HEK293 (cell line): ENCODE data around the gene MAGED4.

ENCODE experiments used
- CTCF ChIA-PET: fragments of 350-600 bp; formaldehyde crosslinking; extraction: SDS; loops from one replicate; lab custom pipeline; 2021; ENCODE audit warnings: antibody characterized with exemption; lab: Yijun Ruan, JAX
- POLR2A ChIA-PET: fragments of 300-600 bp; formaldehyde crosslinking; extraction: SDS; loops from one replicate; lab custom pipeline; 2020; ENCODE audit warnings: antibody characterized with exemption, inconsistent platforms; lab: Yijun Ruan, JAX
- H3K27ac ChIP-seq: fragments of 200-500 bp; sonication (Bioruptor generic); 2 replicates; pipeline ENCODE4 v1.5.1; 2014; ENCODE audit warnings: low read depth, low read length, control low read depth, inconsistent platforms; ENCODE audit errors: extremely low read depth
- H3K36me3 ChIP-seq, 2 experiments: fragments of 200-500 bp in 1 of 2; sonication (Bioruptor generic) in 1 of 2; 1 replicate in 1 of 2; 2 replicates in 1 of 2; pipeline ENCODE4 v1.5.1; 2014 to 2017; ENCODE audit warnings: inconsistent platforms in 2 of 2, low read length in 2 of 2; ENCODE audit not compliant: control insufficient read depth in 2 of 2, insufficient read depth in 1 of 2
- H3K4me1 ChIP-seq: fragments of 200-500 bp; sonication (Bioruptor generic); 2 replicates; pipeline ENCODE4 v1.5.1; 2014; ENCODE audit warnings: mild to moderate bottlenecking, low read length, inconsistent platforms; ENCODE audit not compliant: control insufficient read depth, insufficient read depth
- H3K4me3 ChIP-seq: 2 replicates; pipeline ENCODE4 v1.5.1; 2011; ENCODE audit warnings: low read depth, mild to moderate bottlenecking, control low read depth, low read length, moderate library complexity
- H3K9me3 ChIP-seq: fragments of 200-500 bp; sonication (Bioruptor generic); 2 replicates; pipeline ENCODE4 v1.5.1; 2014; ENCODE audit warnings: low read depth, low read length, inconsistent platforms; ENCODE audit not compliant: control insufficient read depth, insufficient read depth
- ATF2 ChIP-seq: fragments of 450-650 bp; formaldehyde crosslinking; IDR thresholded peaks from 2 replicates; pipeline ENCODE4 v1.5.1; 2016; ENCODE audit warnings: missing biosample characterization, missing genetic modification characterization, low read depth
- KLF9 ChIP-seq: fragments of 450-650 bp; formaldehyde crosslinking; IDR thresholded peaks from 2 replicates; pipeline ENCODE4 v1.5.1; 2016; ENCODE audit warnings: missing biosample characterization, missing genetic modification characterization, low read depth
- OSR2 ChIP-seq: fragments of 450-650 bp; formaldehyde crosslinking; IDR thresholded peaks from 2 replicates; pipeline ENCODE4 v1.5.1; 2016; ENCODE audit warnings: missing biosample characterization, missing genetic modification characterization
- PBX3 ChIP-seq: sonication (generic); formaldehyde crosslinking; IDR thresholded peaks from 2 replicates; pipeline ENCODE4 v1.8.1; 2022; ENCODE audit warnings: mild to moderate bottlenecking, moderate library complexity, missing genetic modification reagents
- SALL2 ChIP-seq: fragments of 450-650 bp; formaldehyde crosslinking; IDR thresholded peaks from 2 replicates; pipeline ENCODE4 v1.5.0; 2017; ENCODE audit warnings: missing biosample characterization, mild to moderate bottlenecking, missing genetic modification characterization, borderline replicate concordance
- ZBTB7A ChIP-seq: fragments of 450-650 bp; formaldehyde crosslinking; IDR thresholded peaks from 2 replicates; pipeline ENCODE4 v1.5.1; 2016; ENCODE audit warnings: low read depth, missing biosample characterization, missing genetic modification characterization
- ZNF132 ChIP-seq: fragments of 450-650 bp; formaldehyde crosslinking; IDR thresholded peaks from 2 replicates; pipeline ENCODE4 v1.5.1; 2017; ENCODE audit warnings: missing biosample characterization, missing genetic modification characterization, borderline replicate concordance
- ZNF18 ChIP-seq: fragments of 450-650 bp; formaldehyde crosslinking; IDR thresholded peaks from 2 replicates; pipeline ENCODE4 v1.5.1; 2016; ENCODE audit warnings: missing biosample characterization, missing genetic modification characterization
- ZNF184 ChIP-seq: fragments of 450-650 bp; IDR thresholded peaks from 2 replicates; pipeline ENCODE4 v1.5.1; 2018; ENCODE audit warnings: missing biosample characterization, mild to moderate bottlenecking, missing genetic modification characterization
- ZNF211 ChIP-seq: fragments of 450-650 bp; formaldehyde crosslinking; IDR thresholded peaks from 2 replicates; pipeline ENCODE4 v1.5.1; 2016; ENCODE audit warnings: low read depth, missing biosample characterization, missing genetic modification characterization
- ZNF366 ChIP-seq: fragments of 450-650 bp; formaldehyde crosslinking; conservative IDR thresholded peaks from 2 replicates; pipeline ENCODE4 v1.5.1; 2016; ENCODE audit warnings: missing biosample characterization, missing genetic modification characterization
- ZNF394 ChIP-seq: fragments of 450-650 bp; formaldehyde crosslinking; IDR thresholded peaks from 2 replicates; pipeline ENCODE4 v1.5.1; 2016; ENCODE audit warnings: missing biosample characterization, missing genetic modification characterization, mild to moderate bottlenecking, moderate library complexity, borderline replicate concordance
- ZNF501 ChIP-seq: fragments of 450-650 bp; formaldehyde crosslinking; IDR thresholded peaks from 2 replicates; pipeline ENCODE4 v1.5.1; 2016; ENCODE audit warnings: missing biosample characterization, missing genetic modification characterization
- ZNF544 ChIP-seq: fragments of 450-650 bp; formaldehyde crosslinking; IDR thresholded peaks from 2 replicates; pipeline ENCODE4 v1.5.0; 2017; ENCODE audit warnings: missing biosample characterization, missing genetic modification characterization
- ZNF549 ChIP-seq: fragments of 450-650 bp; IDR thresholded peaks from 2 replicates; pipeline ENCODE4 v1.5.1; 2018; ENCODE audit warnings: missing biosample characterization, missing genetic modification characterization, mild to moderate bottlenecking, inconsistent platforms, moderate library complexity
- ZNF596 ChIP-seq: fragments of 450-650 bp; IDR thresholded peaks from 2 replicates; pipeline ENCODE4 v1.5.0; 2018; ENCODE audit warnings: missing biosample characterization, mild to moderate bottlenecking, missing genetic modification characterization, moderate library complexity
- ZNF621 ChIP-seq: fragments of 450-650 bp; formaldehyde crosslinking; IDR thresholded peaks from 2 replicates; pipeline ENCODE4 v1.5.1; 2017; ENCODE audit warnings: missing biosample characterization, missing genetic modification characterization
- ZNF677 ChIP-seq: fragments of 450-650 bp; IDR thresholded peaks from 2 replicates; pipeline ENCODE4 v1.5.0; 2018; ENCODE audit warnings: missing biosample characterization, mild to moderate bottlenecking, missing genetic modification characterization, moderate library complexity
- ZNF692 ChIP-seq: fragments of 450-650 bp; formaldehyde crosslinking; IDR thresholded peaks from 2 replicates; pipeline ENCODE4 v1.5.1; 2016; ENCODE audit warnings: missing biosample characterization, missing genetic modification characterization
- TF ChIP-seq, protein P1 (sequence below): fragments of 450-650 bp; IDR thresholded peaks from 2 replicates; pipeline ENCODE4 v1.5.1; 2018; ENCODE audit warnings: missing biosample characterization, missing genetic modification characterization

MAGED4 gene

DNA sequence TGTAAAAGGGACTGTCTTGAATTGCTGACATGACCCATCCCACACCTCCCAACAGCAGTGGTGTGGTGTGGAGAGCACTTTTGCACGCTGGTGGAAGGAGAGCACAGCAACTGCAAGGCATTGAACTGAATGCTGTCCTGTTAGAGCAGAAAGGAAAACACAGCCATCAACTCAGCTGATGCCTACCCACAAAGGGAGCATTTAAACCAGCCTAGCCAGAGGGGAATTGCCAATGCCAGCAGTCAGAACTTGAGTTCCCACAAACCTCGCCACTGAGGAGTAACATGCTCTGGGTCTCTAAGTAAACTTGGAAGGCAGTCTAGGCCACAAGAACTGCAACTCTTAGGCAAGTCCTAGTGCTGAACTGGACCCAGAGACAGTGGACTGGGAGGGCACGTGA lies 31.9 kb downstream of the MAGED4 start:
- Histone ChIP-seq H3K36me3 (no peaks in the 10 kb centered on the region), H3K27ac (no peak overlapping the region), H3K9me3 (no peaks in the 10 kb centered on the region), H3K4me1 (no peaks in the 10 kb centered on the region), H3K4me3 (no peak overlapping the region)
- POLR2A ChIA-PET: no interaction called here
- CTCF ChIA-PET: no interaction called here
- TF ChIP-seq ZNF18 (no peak), ZNF132 (tag by site-specific recombination) (no peak), ZNF677 (tag by site-specific recombination) (no peak), ZNF501 (no peak)
- TF ChIP-seq, protein P1, sequence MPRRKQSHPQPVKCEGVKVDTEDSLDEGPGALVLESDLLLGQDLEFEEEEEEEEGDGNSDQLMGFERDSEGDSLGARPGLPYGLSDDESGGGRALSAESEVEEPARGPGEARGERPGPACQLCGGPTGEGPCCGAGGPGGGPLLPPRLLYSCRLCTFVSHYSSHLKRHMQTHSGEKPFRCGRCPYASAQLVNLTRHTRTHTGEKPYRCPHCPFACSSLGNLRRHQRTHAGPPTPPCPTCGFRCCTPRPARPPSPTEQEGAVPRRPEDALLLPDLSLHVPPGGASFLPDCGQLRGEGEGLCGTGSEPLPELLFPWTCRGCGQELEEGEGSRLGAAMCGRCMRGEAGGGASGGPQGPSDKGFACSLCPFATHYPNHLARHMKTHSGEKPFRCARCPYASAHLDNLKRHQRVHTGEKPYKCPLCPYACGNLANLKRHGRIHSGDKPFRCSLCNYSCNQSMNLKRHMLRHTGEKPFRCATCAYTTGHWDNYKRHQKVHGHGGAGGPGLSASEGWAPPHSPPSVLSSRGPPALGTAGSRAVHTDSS (tag by site-specific recombination): no peak

- no peak overlapping the region for H3K27ac ChIP-seq
- ChIA-PET POLR2A (no interaction called here), CTCF (interaction anchor here (0.6 to 0.7 kb wide), 2 partner anchors 318 to 414 kb away, joined by 3 to 5 read pairs; no protein-coding TSS in a partner anchor)
- TF ChIP-seq ZNF211 (tag by site-specific recombination) (no peak), ZNF677 (tag by site-specific recombination) (no peak), ZNF366 (tag by site-specific recombination) (no peak), KLF9 (tag by site-specific recombination) (no peak), ZNF394 (no peak), ZBTB7A (tag by site-specific recombination) (no peak), PBX3 (no peak), ZNF692 (no peak), OSR2 (tag by site-specific recombination) (no peak), ZNF549 (tag by site-specific recombination) (no peak), ZNF621 (no peak), ZNF596 (tag by site-specific recombination) (no peak), ZNF184 (no peak), SALL2 (tag by site-specific recombination) (no peak), ATF2 (no peak), ZNF544 (tag by site-specific recombination) (no peak)
- H3K4me1 ChIP-seq: no peaks in the 10 kb centered on the region
- H3K36me3 ChIP-seq: no peaks in the 10 kb centered on the region
- no peaks in the 10 kb centered on the region for H3K9me3 ChIP-seq
- H3K4me3 ChIP-seq: no peak overlapping the region
These were observed 32.9 kb downstream of the MAGED4 start for GRCh38 chrX:52217494-52218160.
